ENCODE measurements around the gene KDM4C. TPM values are rescaled to one million over a fixed set of nuclear protein-coding genes. Genes with fewer than 3 reads are reported as not detected.

Gene KDM4C
- total and polyA plus RNA-seq, 7 donors: 16.4 to 33.5 (median 28.8) TPM

DNA sequence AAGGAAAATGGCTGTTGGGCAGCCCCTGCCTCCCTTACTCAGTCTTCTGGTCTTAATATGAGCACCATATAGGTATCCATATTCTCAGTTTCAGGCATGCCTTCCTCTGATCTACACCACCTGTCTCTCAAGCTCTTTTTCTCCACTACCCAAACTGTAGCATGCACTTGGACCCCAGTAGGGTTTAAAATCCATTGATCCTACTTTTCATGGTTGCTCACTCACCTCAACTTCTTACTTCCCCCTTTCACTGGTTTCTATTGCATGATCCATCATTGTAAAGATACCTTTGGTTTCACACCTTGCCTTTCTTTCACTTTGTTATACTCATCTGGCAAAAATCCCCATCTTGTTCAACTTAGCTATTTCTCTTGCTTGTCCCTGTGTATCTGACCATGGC lies 159.4 kb downstream of the KDM4C start:
- peaks cover 0 to 2% (median under 1%) of the 10 kb centered on the region in 4 donors for H3K4me1 ChIP-seq
- H3K36me3 ChIP-seq: no peaks in the 10 kb centered on the region
- no peak for DNase-seq
- TF ChIP-seq POLR2A (IDR thresholded peaks at IDR 0.05) (no peak), POLR2AphosphoS5 (IDR thresholded peaks at IDR 0.05) (no peak), EP300 (IDR thresholded peaks at IDR 0.05) (no peak)
- TF ChIP-seq, protein P1, sequence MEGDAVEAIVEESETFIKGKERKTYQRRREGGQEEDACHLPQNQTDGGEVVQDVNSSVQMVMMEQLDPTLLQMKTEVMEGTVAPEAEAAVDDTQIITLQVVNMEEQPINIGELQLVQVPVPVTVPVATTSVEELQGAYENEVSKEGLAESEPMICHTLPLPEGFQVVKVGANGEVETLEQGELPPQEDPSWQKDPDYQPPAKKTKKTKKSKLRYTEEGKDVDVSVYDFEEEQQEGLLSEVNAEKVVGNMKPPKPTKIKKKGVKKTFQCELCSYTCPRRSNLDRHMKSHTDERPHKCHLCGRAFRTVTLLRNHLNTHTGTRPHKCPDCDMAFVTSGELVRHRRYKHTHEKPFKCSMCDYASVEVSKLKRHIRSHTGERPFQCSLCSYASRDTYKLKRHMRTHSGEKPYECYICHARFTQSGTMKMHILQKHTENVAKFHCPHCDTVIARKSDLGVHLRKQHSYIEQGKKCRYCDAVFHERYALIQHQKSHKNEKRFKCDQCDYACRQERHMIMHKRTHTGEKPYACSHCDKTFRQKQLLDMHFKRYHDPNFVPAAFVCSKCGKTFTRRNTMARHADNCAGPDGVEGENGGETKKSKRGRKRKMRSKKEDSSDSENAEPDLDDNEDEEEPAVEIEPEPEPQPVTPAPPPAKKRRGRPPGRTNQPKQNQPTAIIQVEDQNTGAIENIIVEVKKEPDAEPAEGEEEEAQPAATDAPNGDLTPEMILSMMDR (IDR thresholded peaks at IDR 0.05): no peak
- H3K27ac ChIP-seq: no peak overlapping the region
- H3K4me3 ChIP-seq: no peak overlapping the region
- no peaks in the 10 kb centered on the region for H3K27me3 ChIP-seq
- intact Hi-C loops (cut with DNase I): no loop called here
- no peaks in the 10 kb centered on the region for H3K9me3 ChIP-seq

DNA sequence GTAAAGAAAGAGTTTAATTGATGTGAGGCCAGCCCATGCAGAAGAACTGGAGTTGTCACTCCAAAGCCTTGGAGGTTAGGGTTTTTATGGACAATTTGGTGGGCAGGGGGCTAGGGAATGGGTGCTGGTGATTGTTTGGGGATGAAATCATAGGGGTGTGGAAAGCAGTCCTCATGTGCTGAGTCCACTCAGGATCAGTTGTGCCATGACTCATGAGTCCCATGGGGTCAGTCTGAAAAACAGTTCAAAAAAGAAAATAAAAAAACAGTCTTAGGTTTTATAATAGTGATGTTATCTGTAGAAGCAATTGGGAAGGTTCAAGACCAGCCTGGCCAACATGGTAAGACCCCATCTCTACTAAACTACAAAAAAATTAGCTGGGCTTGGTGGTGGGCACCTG lies 162.3 kb downstream of the KDM4C start:
- H3K36me3 ChIP-seq: no peaks in the 10 kb centered on the region
- H3K9me3 ChIP-seq: no peaks in the 10 kb centered on the region
- intact Hi-C loops (cut with DNase I): no loop called here
- no peaks in the 10 kb centered on the region for H3K4me1 ChIP-seq
- H3K27me3 ChIP-seq: no peaks in the 10 kb centered on the region
- no peak overlapping the region for H3K27ac ChIP-seq
- DNase-seq: no peak
- H3K4me3 ChIP-seq: no peak overlapping the region
- no peak for TF ChIP-seq POLR2AphosphoS5 (IDR thresholded peaks at IDR 0.05)
- TF ChIP-seq EP300 (IDR thresholded peaks at IDR 0.05): no peak
- TF ChIP-seq POLR2A (IDR thresholded peaks at IDR 0.05): no peak
- TF ChIP-seq, protein P1 (IDR thresholded peaks at IDR 0.05): no peak

DNA sequence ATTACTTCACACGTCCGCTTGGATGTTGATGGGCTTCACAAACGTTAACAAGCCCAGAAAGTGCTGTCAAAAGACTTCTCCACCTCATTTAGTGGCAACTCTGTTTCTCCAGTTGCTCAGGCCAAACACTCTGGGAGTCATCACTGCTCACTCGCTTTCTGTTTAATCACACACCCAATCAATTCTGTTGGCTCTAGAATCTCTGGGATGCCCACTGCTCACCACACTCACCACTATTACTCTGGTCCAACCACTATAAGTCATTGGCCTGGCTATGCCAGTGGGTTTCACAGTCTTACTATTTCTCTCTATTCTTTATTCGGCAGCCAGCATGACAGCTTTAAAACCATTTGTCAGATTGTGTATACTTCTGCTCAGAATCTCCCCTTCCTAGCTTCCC lies 163.5 kb downstream of the KDM4C start:
- H3K4me1 ChIP-seq: no peaks in the 10 kb centered on the region
- H3K36me3 ChIP-seq: no peaks in the 10 kb centered on the region
- H3K4me3 ChIP-seq: no peak overlapping the region
- H3K27me3 ChIP-seq: no peaks in the 10 kb centered on the region
- 92% methylated on average over 5 of the region's 5 CpGs for WGBS, 2 donors
- no peak overlapping the region for H3K27ac ChIP-seq
- DNase-seq: no peak
- intact Hi-C loops (cut with DNase I): no loop called here
- H3K9me3 ChIP-seq: no peaks in the 10 kb centered on the region
- no peak for TF ChIP-seq POLR2A (IDR thresholded peaks at IDR 0.05)
- TF ChIP-seq EP300 (IDR thresholded peaks at IDR 0.05): no peak
- TF ChIP-seq, protein P1 (IDR thresholded peaks at IDR 0.05): no peak
- no peak for TF ChIP-seq POLR2AphosphoS5 (IDR thresholded peaks at IDR 0.05)

DNA sequence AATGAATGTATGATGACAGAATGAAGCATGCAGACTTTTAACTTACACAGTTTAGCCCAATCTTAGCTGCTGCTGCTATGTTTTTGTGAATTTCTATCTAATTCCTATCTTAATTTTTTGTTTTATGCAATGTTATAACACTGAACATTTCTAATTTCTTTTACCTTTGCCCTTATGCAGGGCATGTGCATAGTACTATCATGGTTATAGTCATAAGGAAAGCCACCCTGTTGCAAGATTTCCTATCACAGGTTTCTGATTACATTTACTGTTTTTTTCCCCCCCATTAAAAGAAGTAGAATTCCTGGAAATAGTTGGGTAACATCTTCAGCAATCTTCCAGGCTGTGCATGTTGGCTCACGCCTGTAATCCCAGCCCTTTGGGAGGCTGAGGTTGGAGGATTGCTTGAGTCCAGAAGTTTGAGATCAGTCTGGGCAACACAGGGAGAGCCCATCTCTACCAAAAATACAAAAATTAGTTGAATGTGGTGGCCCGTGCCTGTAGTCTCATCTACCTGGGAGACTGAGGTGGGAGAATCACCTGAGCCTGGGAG lies 164.4 kb downstream of the KDM4C start:
- DNase-seq: no peak
- 92% methylated on average over 2 of the region's 2 CpGs for WGBS, 2 donors
- no peaks in the 10 kb centered on the region for H3K4me1 ChIP-seq
- no peaks in the 10 kb centered on the region for H3K9me3 ChIP-seq
- TF ChIP-seq POLR2A (IDR thresholded peaks at IDR 0.05) (no peak), EP300 (IDR thresholded peaks at IDR 0.05) (no peak), POLR2AphosphoS5 (IDR thresholded peaks at IDR 0.05) (no peak)
- TF ChIP-seq, protein P1 (IDR thresholded peaks at IDR 0.05): no peak
- no peak overlapping the region for H3K27ac ChIP-seq
- H3K4me3 ChIP-seq: no peak overlapping the region
- H3K27me3 ChIP-seq: no peaks in the 10 kb centered on the region
- H3K36me3 ChIP-seq: no peaks in the 10 kb centered on the region
- intact Hi-C loops (cut with DNase I): no loop called here

DNA sequence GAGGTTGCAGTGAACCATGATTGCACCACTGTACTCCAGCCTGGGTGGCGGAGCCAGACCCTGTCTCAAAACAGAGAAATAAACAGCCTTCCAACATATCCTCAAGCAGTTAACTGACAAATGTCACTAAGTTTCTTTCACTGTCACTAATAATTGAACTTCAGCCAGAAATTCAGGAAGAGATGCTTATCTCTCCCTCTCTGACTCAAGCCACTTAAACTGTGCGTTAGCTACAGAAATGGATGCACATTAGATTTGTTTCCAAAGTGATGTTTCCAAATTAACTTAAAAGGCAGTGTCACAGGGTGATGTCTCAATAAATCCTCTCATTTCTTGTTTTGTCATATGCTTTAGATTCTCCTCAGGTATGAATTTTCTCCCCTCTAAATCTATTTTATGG lies 164.9 kb downstream of the KDM4C start:
- Histone ChIP-seq H3K36me3 (no peaks in the 10 kb centered on the region), H3K9me3 (no peaks in the 10 kb centered on the region), H3K27me3 (no peaks in the 10 kb centered on the region), H3K4me1 (no peaks in the 10 kb centered on the region), H3K4me3 (no peak overlapping the region), H3K27ac (no peak overlapping the region)
- intact Hi-C loops (cut with DNase I): no loop called here
- 93 to 97% methylated on average over 2 of the region's 2 CpGs for WGBS, 2 donors
- no peak for DNase-seq
- TF ChIP-seq EP300 (IDR thresholded peaks at IDR 0.05) (no peak), POLR2AphosphoS5 (IDR thresholded peaks at IDR 0.05) (no peak), POLR2A (IDR thresholded peaks at IDR 0.05) (no peak)
- TF ChIP-seq, protein P1 (IDR thresholded peaks at IDR 0.05): no peak

Data from sigmoid colon (tissue), 7 donors.